Measurements from ENCODE around the gene PDE3B. TPM values are rescaled to one million over a fixed set of nuclear protein-coding genes. Genes with fewer than 3 reads are reported as not detected.
"Not testable (repeated sequence)": the region's sequence is repeated elsewhere in the genome, so short reads cannot be mapped to it uniquely, and the experiment has no call there.

PDE3B gene
- 8.5 TPM for polyA plus RNA-seq (2013, experiment 1 of 2)
- 7.9 TPM for polyA plus RNA-seq (2013, experiment 2 of 2)

DNA sequence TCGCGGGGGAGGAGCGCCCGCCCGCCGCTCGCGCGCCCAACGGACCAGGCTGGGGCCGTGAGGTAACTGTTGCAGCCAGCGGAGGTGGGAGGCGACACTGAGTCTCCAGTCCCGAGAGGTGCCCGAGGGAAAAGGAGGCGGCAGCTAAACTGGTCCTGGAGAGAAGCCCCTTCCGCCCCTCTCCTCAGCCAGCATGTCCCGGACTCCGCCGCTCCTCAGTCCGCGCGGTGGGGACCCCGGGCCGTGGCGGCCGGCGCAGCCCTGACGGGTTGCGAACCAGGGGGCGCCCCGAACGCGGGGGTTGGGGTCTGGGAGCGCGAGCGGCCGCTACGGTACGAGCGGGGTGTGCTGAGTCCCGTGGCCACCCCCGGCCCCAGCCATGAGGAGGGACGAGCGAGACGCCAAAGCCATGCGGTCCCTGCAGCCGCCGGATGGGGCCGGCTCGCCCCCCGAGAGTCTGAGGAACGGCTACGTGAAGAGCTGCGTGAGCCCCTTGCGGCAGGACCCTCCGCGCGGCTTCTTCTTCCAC is at the start of gene PDE3B:
Gene PDE3B, plus strand, starts transcription at position 108 of the 529 bp plus-strand sequence. Its CDS starts 272 bp downstream, at position 380.
- Histone ChIP-seq H3K4me1 (ENCODE audit: control insufficient read depth, insufficient read depth, low read length, poor library complexity, severe bottlenecking) (peaks cover 8% of the 10 kb centered on the region), H3K27ac (ENCODE audit: low read depth, low read length, severe bottlenecking) (peak within 1 kb of the TSS; percentile 71), H3K4me3 (ENCODE audit: extremely low read depth, insufficient read depth, low read length, poor library complexity, severe bottlenecking) (peak within 1 kb of the TSS; percentile 69), H3K36me3 (ENCODE audit: control insufficient read depth, insufficient read depth, low read length) (no peaks in the 10 kb centered on the region), H3K9me3 (ENCODE audit: control insufficient read depth, low read length) (no peaks in the 10 kb centered on the region)
- 0% methylated on average over 29 to 46 of the region's 59 CpGs for WGBS, 2 experiments (ENCODE audit: insufficient coverage in 2 of 2)

DNA sequence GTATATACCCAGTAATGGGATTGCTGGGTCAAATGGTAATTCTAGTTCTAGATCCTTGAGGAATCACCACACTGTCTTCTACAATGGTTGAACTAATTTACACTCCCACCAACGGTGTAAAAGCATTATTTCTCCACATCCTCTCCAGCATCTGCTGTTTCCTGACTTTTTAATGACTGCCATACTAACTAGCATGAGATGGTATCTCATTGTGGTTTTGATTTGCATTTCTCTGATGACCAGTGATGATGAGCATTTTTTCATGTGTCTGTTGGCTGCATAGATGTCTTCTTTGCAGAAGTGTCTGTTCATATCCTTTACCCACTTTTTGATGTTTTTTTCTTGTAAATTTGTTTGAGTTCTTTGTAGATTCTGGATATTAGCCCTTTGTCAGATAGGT is 48.3 kb upstream of the PDE3B start:
- H3K9me3 ChIP-seq (ENCODE audit: control insufficient read depth, low read length); H3K27ac ChIP-seq (ENCODE audit: low read depth, low read length, severe bottlenecking); H3K36me3 ChIP-seq (ENCODE audit: control insufficient read depth, insufficient read depth, low read length); H3K4me1 ChIP-seq (ENCODE audit: control insufficient read depth, insufficient read depth, low read length, poor library complexity, severe bottlenecking); H3K4me3 ChIP-seq (ENCODE audit: extremely low read depth, insufficient read depth, low read length, poor library complexity, severe bottlenecking): not testable (repeated sequence)
- no CpG with 5 or more reads among the region's 1 CpG for WGBS, 2 experiments (ENCODE audit: insufficient coverage in 2 of 2)

DNA sequence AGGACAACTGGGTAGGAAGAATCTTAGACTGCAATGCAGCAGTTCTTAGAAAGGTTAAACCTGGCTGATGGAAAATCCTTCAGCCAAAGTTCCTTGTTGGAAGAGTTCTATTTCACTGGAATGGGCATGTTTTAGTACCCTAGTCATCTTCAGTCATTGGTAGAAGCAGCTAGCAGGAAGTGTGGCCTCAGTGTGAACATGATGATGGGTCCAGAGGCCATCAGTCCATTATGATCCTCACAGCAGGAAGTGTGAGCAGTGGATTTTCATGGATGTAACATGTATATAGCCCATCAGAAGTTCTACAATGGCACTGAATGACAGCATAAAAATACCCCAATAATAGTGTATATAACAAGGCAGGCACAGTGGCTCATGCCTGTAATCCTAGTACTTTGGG is 35.9 kb upstream of the PDE3B start:
- Histone ChIP-seq H3K9me3 (ENCODE audit: control insufficient read depth, low read length) (peaks cover 3% of the 10 kb centered on the region), H3K36me3 (ENCODE audit: control insufficient read depth, insufficient read depth, low read length) (no peaks in the 10 kb centered on the region), H3K4me3 (ENCODE audit: extremely low read depth, insufficient read depth, low read length, poor library complexity, severe bottlenecking) (no peak overlapping the region), H3K27ac (ENCODE audit: low read depth, low read length, severe bottlenecking) (no peak overlapping the region), H3K4me1 (ENCODE audit: control insufficient read depth, insufficient read depth, low read length, poor library complexity, severe bottlenecking) (no peaks in the 10 kb centered on the region)

DNA sequence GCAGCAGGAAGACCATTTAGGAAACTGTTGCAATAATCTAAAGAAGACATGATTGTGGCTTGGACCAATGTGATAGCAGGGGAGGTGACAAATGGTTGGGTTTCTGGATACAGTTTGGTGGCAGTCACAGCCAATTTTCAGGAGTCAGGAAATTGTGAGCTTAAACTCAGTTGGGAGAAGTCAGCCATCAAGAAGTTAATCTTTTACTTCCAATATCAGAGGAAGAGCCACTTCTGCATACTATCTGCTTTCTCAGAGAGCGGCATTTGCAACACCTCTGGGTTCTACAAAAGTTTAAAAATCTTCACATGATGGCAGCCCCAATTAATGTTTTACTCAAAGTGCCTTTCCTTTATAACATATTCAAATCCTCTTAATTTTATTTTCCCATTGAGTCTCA is 33.7 kb upstream of the PDE3B start:
- 88 to 89% methylated on average over 1 of the region's 1 CpG for WGBS, 2 experiments (ENCODE audit: insufficient coverage in 2 of 2)
- Histone ChIP-seq H3K36me3 (ENCODE audit: control insufficient read depth, insufficient read depth, low read length) (no peaks in the 10 kb centered on the region), H3K4me3 (ENCODE audit: extremely low read depth, insufficient read depth, low read length, poor library complexity, severe bottlenecking) (no peak overlapping the region), H3K9me3 (ENCODE audit: control insufficient read depth, low read length) (peaks cover 3% of the 10 kb centered on the region), H3K27ac (ENCODE audit: low read depth, low read length, severe bottlenecking) (no peak overlapping the region), H3K4me1 (ENCODE audit: control insufficient read depth, insufficient read depth, low read length, poor library complexity, severe bottlenecking) (no peaks in the 10 kb centered on the region)

DNA sequence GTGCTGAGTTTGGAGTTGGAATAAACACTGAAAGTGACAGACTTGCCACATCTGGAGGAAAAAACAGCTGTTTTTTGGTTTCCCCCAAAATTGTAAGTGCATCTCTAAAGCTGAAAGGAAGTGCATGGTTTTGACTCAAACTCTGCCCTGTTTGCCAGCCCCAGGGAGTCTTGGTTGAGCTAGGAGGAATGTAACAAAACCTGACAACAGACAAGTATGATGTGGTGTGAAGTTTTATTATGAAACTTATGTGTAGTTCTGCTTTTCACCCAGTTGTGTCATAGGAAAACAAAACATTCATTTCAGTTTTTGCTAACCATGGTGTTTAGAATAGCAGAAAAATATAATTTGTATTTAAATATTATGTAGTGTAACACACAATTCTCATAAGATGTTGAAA is 31.7 kb upstream of the PDE3B start:
- Histone ChIP-seq H3K9me3 (ENCODE audit: control insufficient read depth, low read length) (no peaks in the 10 kb centered on the region), H3K4me1 (ENCODE audit: control insufficient read depth, insufficient read depth, low read length, poor library complexity, severe bottlenecking) (no peaks in the 10 kb centered on the region), H3K27ac (ENCODE audit: low read depth, low read length, severe bottlenecking) (no peak overlapping the region), H3K36me3 (ENCODE audit: control insufficient read depth, insufficient read depth, low read length) (no peaks in the 10 kb centered on the region), H3K4me3 (ENCODE audit: extremely low read depth, insufficient read depth, low read length, poor library complexity, severe bottlenecking) (no peak overlapping the region)

DNA sequence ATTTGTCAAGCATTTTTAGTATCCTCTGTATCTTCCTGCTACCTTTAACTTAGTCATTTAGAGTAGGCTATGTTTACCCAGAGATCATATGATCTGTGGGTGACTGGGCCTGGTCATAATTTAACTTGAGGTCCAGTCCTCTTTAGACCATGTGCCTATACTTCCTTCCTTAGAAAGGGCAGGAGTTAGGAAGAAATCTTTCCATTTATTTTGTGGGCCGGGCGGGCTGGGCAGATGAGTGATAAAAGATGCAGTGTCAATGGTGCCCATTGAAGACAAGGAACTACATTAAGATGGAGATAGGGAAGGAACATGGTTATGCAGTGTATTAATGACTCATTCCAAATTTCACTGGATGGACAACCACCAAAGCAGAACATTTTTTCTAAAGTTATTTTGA is 30.9 kb upstream of the PDE3B start:
- no peak overlapping the region for H3K27ac ChIP-seq (ENCODE audit: low read depth, low read length, severe bottlenecking)
- no peaks in the 10 kb centered on the region for H3K4me1 ChIP-seq (ENCODE audit: control insufficient read depth, insufficient read depth, low read length, poor library complexity, severe bottlenecking)
- H3K9me3 ChIP-seq (ENCODE audit: control insufficient read depth, low read length) = no peaks in the 10 kb centered on the region
- no peak overlapping the region for H3K4me3 ChIP-seq (ENCODE audit: extremely low read depth, insufficient read depth, low read length, poor library complexity, severe bottlenecking)
- no CpG with 5 or more reads among the region's 2 CpGs for WGBS, 2 experiments (ENCODE audit: insufficient coverage in 2 of 2)
- no peaks in the 10 kb centered on the region for H3K36me3 ChIP-seq (ENCODE audit: control insufficient read depth, insufficient read depth, low read length)

DNA sequence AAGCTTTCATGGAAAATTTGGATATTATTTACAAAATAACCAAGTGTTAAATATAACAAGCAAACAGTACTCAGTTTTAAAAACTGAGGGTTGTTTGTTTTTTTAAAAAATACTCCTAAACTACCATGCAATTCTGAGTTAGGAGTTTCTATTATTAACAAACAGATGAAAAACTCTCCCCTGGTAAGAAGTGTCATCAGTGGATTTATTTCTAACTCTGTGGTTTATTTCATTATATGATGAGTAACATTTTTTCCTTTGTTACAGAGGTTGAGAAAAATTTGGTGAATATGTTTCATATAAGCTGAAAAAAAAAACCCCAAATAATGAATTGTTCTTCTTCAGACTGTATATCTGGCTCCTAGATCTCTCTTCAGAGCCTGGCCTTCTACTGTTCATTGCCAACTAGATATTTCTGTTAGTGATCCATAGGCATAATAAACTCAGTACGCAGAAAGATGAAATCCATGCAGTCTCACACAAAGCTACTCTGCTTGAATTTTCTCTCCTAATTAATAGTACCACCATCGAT is 29.4 kb upstream of the PDE3B start:
- no peak overlapping the region for H3K4me3 ChIP-seq (ENCODE audit: extremely low read depth, insufficient read depth, low read length, poor library complexity, severe bottlenecking)
- H3K4me1 ChIP-seq (ENCODE audit: control insufficient read depth, insufficient read depth, low read length, poor library complexity, severe bottlenecking) = no peaks in the 10 kb centered on the region
- H3K27ac ChIP-seq (ENCODE audit: low read depth, low read length, severe bottlenecking) = no peak overlapping the region
- no peaks in the 10 kb centered on the region for H3K9me3 ChIP-seq (ENCODE audit: control insufficient read depth, low read length)
- 93 to 94% methylated on average over 2 of the region's 2 CpGs for WGBS, 2 experiments (ENCODE audit: insufficient coverage in 2 of 2)
- H3K36me3 ChIP-seq (ENCODE audit: control insufficient read depth, insufficient read depth, low read length) = no peaks in the 10 kb centered on the region

DNA sequence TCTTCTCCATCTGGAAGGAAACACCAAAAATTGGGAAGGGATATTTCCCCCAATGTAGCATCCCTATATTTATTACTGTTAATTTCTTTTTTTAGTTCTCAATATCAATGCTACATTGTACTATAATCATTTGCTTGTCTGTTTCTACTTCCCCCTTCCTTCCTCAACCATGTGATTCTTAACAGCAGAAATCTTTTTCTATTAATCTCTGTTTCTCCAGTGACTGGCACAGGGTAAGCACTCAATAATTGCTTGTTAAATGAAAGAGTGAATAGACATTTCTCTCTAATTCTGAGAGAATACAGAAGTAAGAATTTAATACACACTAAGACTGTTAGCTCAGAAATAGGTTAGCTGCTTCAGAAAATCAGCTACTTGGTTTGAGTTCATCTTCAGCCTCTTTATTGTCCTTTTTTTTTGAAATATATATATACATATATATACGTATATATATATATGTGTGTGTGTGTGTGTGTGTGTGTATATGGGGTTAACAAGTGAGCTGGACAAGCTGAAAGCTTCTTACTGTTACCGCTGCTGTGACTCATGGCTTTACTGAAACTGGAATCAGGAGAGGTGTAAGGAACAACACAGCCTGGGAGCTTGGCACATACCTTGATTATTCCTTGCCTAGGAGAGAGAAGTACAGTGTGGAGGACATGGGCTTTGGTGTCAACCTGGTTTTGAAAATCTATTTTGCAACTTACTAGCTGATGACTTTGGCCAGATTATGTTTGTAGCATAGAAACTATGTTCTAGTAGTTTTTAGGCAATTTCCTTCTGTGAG is 26.2 kb upstream of the PDE3B start:
- no peaks in the 10 kb centered on the region for H3K4me1 ChIP-seq (ENCODE audit: control insufficient read depth, insufficient read depth, low read length, poor library complexity, severe bottlenecking)
- H3K36me3 ChIP-seq (ENCODE audit: control insufficient read depth, insufficient read depth, low read length) = no peaks in the 10 kb centered on the region
- WGBS, 2 experiments (ENCODE audit: insufficient coverage in 2 of 2) = 75 to 92% methylated on average over 1 of the region's 2 CpGs
- no peaks in the 10 kb centered on the region for H3K9me3 ChIP-seq (ENCODE audit: control insufficient read depth, low read length)
- H3K27ac ChIP-seq (ENCODE audit: low read depth, low read length, severe bottlenecking) = no peak overlapping the region
- no peak overlapping the region for H3K4me3 ChIP-seq (ENCODE audit: extremely low read depth, insufficient read depth, low read length, poor library complexity, severe bottlenecking)

DNA sequence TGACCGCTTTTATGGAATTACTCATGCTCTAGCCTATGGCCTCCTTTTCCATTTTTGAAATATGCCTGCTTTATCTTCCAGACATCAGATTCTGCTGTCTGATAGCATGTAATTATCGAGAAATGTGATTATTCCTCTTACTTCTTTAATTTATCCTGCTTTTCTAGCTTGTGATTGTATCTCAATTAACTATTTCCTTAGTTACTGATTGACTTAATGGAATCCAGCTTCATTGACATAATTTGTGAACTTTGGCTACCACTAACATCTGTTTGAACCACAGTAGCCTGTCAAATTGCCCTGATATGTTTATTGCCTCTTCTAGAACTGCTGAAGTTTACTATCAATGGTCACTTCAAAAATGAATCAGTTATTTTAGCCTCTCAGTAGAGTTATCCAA is 25.5 kb upstream of the PDE3B start:
- WGBS, 2 experiments (ENCODE audit: insufficient coverage in 2 of 2) = 100% methylated on average over 1 of the region's 2 CpGs

DNA sequence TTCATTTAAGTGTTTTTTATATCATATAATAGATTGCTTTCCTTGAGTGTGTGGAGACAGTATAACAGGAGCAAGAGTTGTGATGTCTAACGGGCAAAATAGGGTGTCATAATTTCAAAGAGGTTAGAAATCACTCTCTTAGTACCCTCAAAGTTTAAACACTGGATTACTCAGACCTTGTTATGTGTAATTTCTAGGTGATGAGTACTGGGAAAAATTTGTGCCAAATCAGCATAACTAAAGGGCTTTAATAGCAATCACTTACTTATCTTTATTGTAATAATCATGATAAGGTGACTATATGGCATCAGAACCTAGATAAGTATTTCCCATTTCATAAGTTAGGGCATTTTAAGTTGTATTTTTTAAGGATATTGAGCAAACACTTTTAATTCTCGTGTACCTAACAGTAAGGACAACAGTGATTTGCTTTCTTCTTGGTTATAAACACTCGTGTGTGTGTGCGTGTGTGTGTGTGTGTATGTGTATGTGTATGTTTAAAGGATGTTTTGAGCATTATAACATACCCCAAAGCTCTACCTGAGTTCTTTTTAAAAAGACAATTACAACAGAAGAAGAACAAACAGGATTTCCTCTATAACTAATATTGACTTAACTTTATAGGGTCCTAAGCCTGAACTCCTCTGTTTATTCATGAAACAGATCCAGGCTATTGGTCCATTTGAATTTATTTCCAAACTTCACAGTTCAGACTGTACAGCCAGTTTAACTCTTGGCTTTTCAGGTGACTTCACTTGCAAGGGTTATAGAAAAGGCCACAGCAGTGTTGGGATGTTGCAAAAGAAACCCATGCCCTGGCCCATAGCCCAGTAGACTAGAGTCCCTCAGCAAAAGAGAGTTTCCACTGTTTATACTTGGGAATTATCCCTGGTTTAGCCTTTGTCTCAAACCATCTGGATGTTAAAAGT is 23.7 kb upstream of the PDE3B start:
- Histone ChIP-seq H3K27ac (ENCODE audit: low read depth, low read length, severe bottlenecking) (no peak overlapping the region), H3K4me3 (ENCODE audit: extremely low read depth, insufficient read depth, low read length, poor library complexity, severe bottlenecking) (no peak overlapping the region), H3K36me3 (ENCODE audit: control insufficient read depth, insufficient read depth, low read length) (no peaks in the 10 kb centered on the region), H3K4me1 (ENCODE audit: control insufficient read depth, insufficient read depth, low read length, poor library complexity, severe bottlenecking) (no peaks in the 10 kb centered on the region), H3K9me3 (ENCODE audit: control insufficient read depth, low read length) (no peaks in the 10 kb centered on the region)
- 71 to 80% methylated on average over 1 of the region's 4 CpGs for WGBS, 2 experiments (ENCODE audit: insufficient coverage in 2 of 2)

More for the DNA sequence above, 25.5 kb upstream of the PDE3B start:
- Histone ChIP-seq H3K27ac (ENCODE audit: low read depth, low read length, severe bottlenecking) (no peak overlapping the region), H3K36me3 (ENCODE audit: control insufficient read depth, insufficient read depth, low read length) (no peaks in the 10 kb centered on the region), H3K4me3 (ENCODE audit: extremely low read depth, insufficient read depth, low read length, poor library complexity, severe bottlenecking) (no peak overlapping the region), H3K4me1 (ENCODE audit: control insufficient read depth, insufficient read depth, low read length, poor library complexity, severe bottlenecking) (no peaks in the 10 kb centered on the region), H3K9me3 (ENCODE audit: control insufficient read depth, low read length) (no peaks in the 10 kb centered on the region)
